Measurements from ENCODE around the gene GADD45B. TPM values are rescaled to one million over a fixed set of nuclear protein-coding genes. Genes with fewer than 3 reads are reported as not detected.

GADD45B gene
- total RNA-seq, 1 experiment from 2014 or later, result 56.2 TPM

DNA sequence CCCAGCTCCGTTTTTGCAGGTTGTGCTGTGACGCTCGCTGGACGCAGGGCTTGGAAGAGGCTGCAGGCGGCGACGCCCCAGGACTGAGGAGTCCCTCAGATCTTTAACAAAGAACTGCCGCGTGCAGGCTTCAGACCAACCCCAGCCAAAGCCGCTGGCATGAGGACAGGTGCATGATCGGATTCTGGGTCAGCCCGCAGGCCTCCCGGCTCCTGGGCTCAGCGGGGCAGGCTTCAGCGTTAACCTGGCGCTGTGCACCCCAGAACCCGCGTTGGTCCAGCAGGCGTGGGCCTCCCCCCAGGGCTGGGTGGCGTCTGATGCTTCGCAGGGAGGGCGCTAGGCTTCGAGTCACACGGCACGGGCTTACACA, 47.6 kb upstream of the GADD45B start:
- intact Hi-C loops (cut with micrococcal nuclease; ENCODE audit: unreplicated experiment) (no loop called here), in situ Hi-C loops (cut with HindIII; ENCODE audit: low pct_unique_long_range_greater_than_20kb, low sequenced_read_pairs) (no loop called here)
- 0 out of 2 replicates have a peak, but pooled peaks have one; percentile 23 for TF ChIP-seq POLR2AphosphoS5 (IDR thresholded peaks at IDR 0.05; ENCODE audit: low read depth, low read length)
- TF ChIP-seq, protein P1, sequence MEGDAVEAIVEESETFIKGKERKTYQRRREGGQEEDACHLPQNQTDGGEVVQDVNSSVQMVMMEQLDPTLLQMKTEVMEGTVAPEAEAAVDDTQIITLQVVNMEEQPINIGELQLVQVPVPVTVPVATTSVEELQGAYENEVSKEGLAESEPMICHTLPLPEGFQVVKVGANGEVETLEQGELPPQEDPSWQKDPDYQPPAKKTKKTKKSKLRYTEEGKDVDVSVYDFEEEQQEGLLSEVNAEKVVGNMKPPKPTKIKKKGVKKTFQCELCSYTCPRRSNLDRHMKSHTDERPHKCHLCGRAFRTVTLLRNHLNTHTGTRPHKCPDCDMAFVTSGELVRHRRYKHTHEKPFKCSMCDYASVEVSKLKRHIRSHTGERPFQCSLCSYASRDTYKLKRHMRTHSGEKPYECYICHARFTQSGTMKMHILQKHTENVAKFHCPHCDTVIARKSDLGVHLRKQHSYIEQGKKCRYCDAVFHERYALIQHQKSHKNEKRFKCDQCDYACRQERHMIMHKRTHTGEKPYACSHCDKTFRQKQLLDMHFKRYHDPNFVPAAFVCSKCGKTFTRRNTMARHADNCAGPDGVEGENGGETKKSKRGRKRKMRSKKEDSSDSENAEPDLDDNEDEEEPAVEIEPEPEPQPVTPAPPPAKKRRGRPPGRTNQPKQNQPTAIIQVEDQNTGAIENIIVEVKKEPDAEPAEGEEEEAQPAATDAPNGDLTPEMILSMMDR (IDR thresholded peaks at IDR 0.05), result no peak
- no peak for TF ChIP-seq TCF7L2 (IDR thresholded peaks at IDR 0.05; ENCODE audit: low read depth, low read length)
- TSS peak; percentile 72 for BruUV-seq (replicated peaks)
- H3K36me3 ChIP-seq (ENCODE audit: control insufficient read depth, insufficient read depth, low read length), result peaks cover 2% of the 10 kb centered on the region; the same call in 1 of the 2 replicates
- DNase-seq (ENCODE audit: low read depth, low spot score), result no peak
- ChIA-PET CTCF (no interaction called here), POLR2A (interaction anchor here (0.7 kb wide), 1 partner anchor 285 kb away, joined by 3 read pairs; no protein-coding TSS in a partner anchor)
- no peaks in the 10 kb centered on the region for H3K9me3 ChIP-seq (ENCODE audit: control insufficient read depth, insufficient read depth, low read depth, low read length)
- H3K27me3 ChIP-seq (ENCODE audit: control insufficient read depth, insufficient read depth, low read length), result no peaks in the 10 kb centered on the region
- ATAC-seq, result peak; percentile 23; the same call in 1 of the 2 replicates
- peak overlapping the region; percentile 85 for H3K27ac ChIP-seq (ENCODE audit: low read length)
- peaks cover 10% of the 10 kb centered on the region; the same call in 1 of the 2 replicates for H3K4me1 ChIP-seq (ENCODE audit: control insufficient read depth, insufficient read depth, low read length)
- H3K4me3 ChIP-seq (ENCODE audit: low read depth in 2 of 2, low read length in 2 of 2), result peak overlapping the region in 1 of 2 experiments; percentile 80; a peak in 2 of 4 replicates

DNA sequence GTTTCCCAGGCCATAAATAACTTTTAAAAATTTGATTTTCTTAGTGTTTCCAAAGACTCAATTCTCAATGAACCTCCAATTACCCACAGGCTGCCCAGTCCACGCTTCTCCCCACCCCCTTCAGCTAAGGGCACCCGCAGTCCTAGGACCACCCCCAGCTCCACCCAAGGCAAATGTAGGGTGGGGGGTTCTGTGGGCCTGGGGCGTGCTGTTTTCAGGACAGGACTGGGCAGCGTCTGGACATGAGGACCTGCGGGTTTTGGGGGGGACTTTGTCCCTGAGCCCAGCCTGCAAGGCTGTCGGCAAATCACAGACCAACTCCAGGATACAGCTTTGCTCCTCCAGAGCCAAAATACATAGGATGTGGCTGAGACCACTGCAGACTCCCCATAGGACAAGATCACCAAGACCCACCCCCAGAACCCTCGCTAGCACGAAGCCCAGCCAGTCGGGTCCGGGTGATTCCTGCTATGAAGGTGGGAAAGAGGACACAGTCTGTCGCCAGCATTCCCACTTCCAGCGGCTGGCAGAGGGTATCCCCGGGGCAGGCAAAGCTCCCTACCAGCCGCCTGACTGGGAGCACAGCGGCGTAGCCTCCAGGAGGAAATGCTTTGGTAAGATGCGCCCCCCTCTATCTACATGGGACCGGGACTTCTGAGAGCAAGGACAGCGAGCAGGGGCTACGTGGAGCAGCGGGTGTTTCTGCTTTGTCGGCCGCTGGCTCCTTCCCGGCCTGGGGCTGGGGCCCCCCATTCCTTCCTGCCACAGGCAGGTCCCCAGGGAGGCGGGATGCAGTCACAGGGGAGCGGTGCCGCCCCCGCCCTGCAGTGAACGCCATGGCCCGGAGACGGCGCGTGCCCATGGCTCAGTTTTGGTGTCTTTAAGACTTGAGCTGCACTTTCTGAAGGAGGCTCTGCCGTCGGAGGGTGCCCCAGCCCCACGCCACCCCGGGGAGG, 46.9 kb upstream of the GADD45B start:
- intact Hi-C loops (cut with micrococcal nuclease; ENCODE audit: unreplicated experiment), result no loop called here
- DNase-seq (ENCODE audit: low read depth, low spot score) (no peak), ATAC-seq (no peak)
- ChIA-PET CTCF (interaction anchor here (0.5 kb wide), 1 partner anchor 49 kb away, joined by 7 read pairs; no protein-coding TSS in a partner anchor), POLR2A (interaction anchor here (0.7 kb wide), 1 partner anchor 286 kb away, joined by 3 read pairs; no protein-coding TSS in a partner anchor)
- TF ChIP-seq POLR2AphosphoS5 (IDR thresholded peaks at IDR 0.05; ENCODE audit: low read depth, low read length) (0 out of 2 replicates have a peak, but pooled peaks have one; percentile 0), SIN3A (IDR thresholded peaks at IDR 0.05; ENCODE audit: borderline replicate concordance, insufficient read depth, low read depth, low read length) (no peak)
- Histone ChIP-seq H3K27me3 (ENCODE audit: control insufficient read depth, insufficient read depth, low read length) (no peaks in the 10 kb centered on the region), H3K4me1 (ENCODE audit: control insufficient read depth, insufficient read depth, low read length) (peaks cover 10% of the 10 kb centered on the region; the same call in 1 of the 2 replicates), H3K36me3 (ENCODE audit: control insufficient read depth, insufficient read depth, low read length) (peaks cover 2% of the 10 kb centered on the region; the same call in 1 of the 2 replicates), H3K4me3 (ENCODE audit: low read depth in 2 of 2, low read length in 2 of 2) (no peak overlapping the region), H3K9me3 (ENCODE audit: control insufficient read depth, insufficient read depth, low read depth, low read length) (no peaks in the 10 kb centered on the region), H3K27ac (ENCODE audit: low read length) (peak overlapping the region; percentile 85; the same call in 1 of the 2 replicates)
- no TSS peak for BruUV-seq (replicated peaks)
- in situ Hi-C loops (cut with HindIII; ENCODE audit: low pct_unique_long_range_greater_than_20kb, low sequenced_read_pairs), result no loop called here

DNA sequence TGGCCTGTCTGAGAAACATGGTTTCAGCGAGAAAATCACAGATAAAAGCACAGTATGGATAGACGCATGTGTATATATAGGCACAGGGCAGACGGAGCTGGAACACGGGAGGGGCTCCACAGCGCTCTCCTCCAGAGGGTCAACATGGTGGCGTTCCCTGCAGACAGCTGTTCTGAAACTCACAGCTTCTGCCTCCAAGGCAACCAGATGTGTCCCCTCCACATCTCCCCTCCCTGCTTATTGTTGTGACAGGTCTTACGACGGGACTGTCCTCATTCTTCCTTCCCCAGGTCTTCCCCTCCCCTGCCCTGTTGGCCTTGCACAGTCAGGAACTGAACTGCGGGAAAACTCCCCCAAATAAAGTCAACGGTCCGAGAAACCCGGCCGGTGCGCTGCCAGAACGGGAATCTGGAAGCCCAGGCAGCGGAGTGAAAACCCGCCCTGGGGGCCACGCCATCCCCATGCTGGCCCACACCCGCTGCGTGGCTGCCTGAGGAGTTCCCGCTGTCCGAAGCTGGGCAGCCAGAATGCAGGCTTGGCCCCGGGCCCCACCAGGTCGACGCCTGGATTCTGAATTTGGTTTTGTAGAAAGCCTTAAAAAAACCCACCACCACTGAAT, 45.9 kb upstream of the GADD45B start:
- in situ Hi-C loops (cut with HindIII; ENCODE audit: low pct_unique_long_range_greater_than_20kb, low sequenced_read_pairs), result no loop called here
- Histone ChIP-seq H3K4me3 (ENCODE audit: low read depth in 2 of 2, low read length in 2 of 2) (no peak overlapping the region), H3K27ac (ENCODE audit: low read length) (no peak overlapping the region), H3K4me1 (ENCODE audit: control insufficient read depth, insufficient read depth, low read length) (peaks cover 10% of the 10 kb centered on the region; the same call in 1 of the 2 replicates), H3K36me3 (ENCODE audit: control insufficient read depth, insufficient read depth, low read length) (peaks cover 2% of the 10 kb centered on the region; the same call in 1 of the 2 replicates), H3K27me3 (ENCODE audit: control insufficient read depth, insufficient read depth, low read length) (no peaks in the 10 kb centered on the region), H3K9me3 (ENCODE audit: control insufficient read depth, insufficient read depth, low read depth, low read length) (no peaks in the 10 kb centered on the region)
- ATAC-seq, result no peak
- no TSS peak for BruUV-seq (replicated peaks)
- POLR2A ChIA-PET, result no interaction called here
- DNase-seq (ENCODE audit: low read depth, low spot score), result no peak
- intact Hi-C loops (cut with micrococcal nuclease; ENCODE audit: unreplicated experiment), result no loop called here
- TF ChIP-seq TCF7L2 (IDR thresholded peaks at IDR 0.05; ENCODE audit: low read depth, low read length) (no peak), POLR2AphosphoS5 (IDR thresholded peaks at IDR 0.05; ENCODE audit: low read depth, low read length) (no peak)
- CTCF ChIA-PET, result interaction anchor here (0.5 kb wide), 1 partner anchor 123 kb away, joined by 5 read pairs; no protein-coding TSS in a partner anchor

Measured in Panc1 (cell line).